ENCODE measurements around the gene CBY2.
"Not testable (repeated sequence)": the region's sequence is repeated elsewhere in the genome, so short reads cannot be mapped to it uniquely, and the experiment has no call there.

The CBY2 gene

GRCh38 chr13:45748941-45749759 lies 47.0 kb downstream of the CBY2 start:
- DNase-seq (ENCODE audit: low spot score) = no peak

- no peak for DNase-seq (ENCODE audit: low spot score)
Measured at GRCh38 chr13:45750566-45750965, 48.4 kb downstream of the CBY2 start.

- no peak for DNase-seq (ENCODE audit: low spot score)
Measured at GRCh38 chr13:45751885-45752284, 49.8 kb downstream of the CBY2 start.

GRCh38 chr13:45752510-45752909 lies 50.4 kb downstream of the CBY2 start:
- DNase-seq (ENCODE audit: low spot score) = no peak

GRCh38 chr13:45756498-45756897 lies 54.4 kb downstream of the CBY2 start:
- DNase-seq (ENCODE audit: low spot score) = not testable (repeated sequence)

GRCh38 chr13:45757589-45757988 lies 55.5 kb downstream of the CBY2 start:
- DNase-seq (ENCODE audit: low spot score) = not testable (repeated sequence)

- DNase-seq (ENCODE audit: low spot score) = no peak
Measured at GRCh38 chr13:45763419-45763818, 61.3 kb downstream of the CBY2 start.
